PFSK-1 (cell line): Measurements from ENCODE around the gene KRTAP3-1.

Experiments
- FOXP2 ChIP-seq: optimal IDR thresholded peaks from 2 replicates; pipeline ENCODE3; 2011; ENCODE audit warnings: borderline replicate concordance, control low read depth, inconsistent platforms; ENCODE audit not compliant: insufficient read depth; ENCODE audit errors: extremely low read length, extremely low read depth
- POLR2AphosphoS5 ChIP-seq: IDR thresholded peaks from 2 replicates; pipeline ENCODE4 v1.6.1; 2012; ENCODE audit warnings: low read depth, mild to moderate bottlenecking, control low read depth, low read length, moderate library complexity
- REST ChIP-seq, 2 experiments: IDR thresholded peaks; 2 replicates each; pipeline versions ENCODE4 v1.6.1 to v1.8.0; 2011 to 2012; ENCODE audit warnings: low read depth in 2 of 2, low read length in 2 of 2, control low read depth in 1 of 2, inconsistent platforms in 1 of 2, mild to moderate bottlenecking in 1 of 2, moderate library complexity in 1 of 2; ENCODE audit not compliant: insufficient read depth in 1 of 2
- SIN3A ChIP-seq: IDR thresholded peaks from 2 replicates; pipeline ENCODE4 v1.6.1; 2012; ENCODE audit warnings: mild to moderate bottlenecking, low read length, moderate library complexity, borderline replicate concordance; ENCODE audit not compliant: insufficient read depth
- TAF1 ChIP-seq: IDR thresholded peaks from 2 replicates; pipeline ENCODE4 v1.6.1; 2012; ENCODE audit warnings: low read length, control low read depth, borderline replicate concordance; ENCODE audit not compliant: insufficient read depth

KRTAP3-1 gene

GRCh38 chr17:41026715-41027471, 18.0 kb upstream of the KRTAP3-1 start, which contains the start of gene KRTAP1-5:
KRTAP1-5 (minus strand) TSS chr17:41027208; CDS start chr17:41027155, 53 bp downstream.
- TF ChIP-seq FOXP2: no peak
- no peak for TF ChIP-seq TAF1
- TF ChIP-seq SIN3A: no peak
- TF ChIP-seq REST (IDR thresholded peaks at IDR 0.05; ENCODE audit: insufficient read depth in 1 of 2, low read depth in 2 of 2, low read length in 2 of 2): no peak

GRCh38 chr17:41024697-41025096, 15.8 kb upstream of the KRTAP3-1 start:
- TF ChIP-seq POLR2AphosphoS5 (no peak), SIN3A (no peak)

GRCh38 chr17:41020336-41020735, 11.4 kb upstream of the KRTAP3-1 start:
- no peak for TF ChIP-seq SIN3A
- TF ChIP-seq REST (IDR thresholded peaks at IDR 0.05; ENCODE audit: insufficient read depth in 1 of 2, low read depth in 2 of 2, low read length in 2 of 2): no peak
- TF ChIP-seq POLR2AphosphoS5: no peak
- no peak for TF ChIP-seq TAF1
- no peak for TF ChIP-seq FOXP2

GRCh38 chr17:41019415-41019814, 10.5 kb upstream of the KRTAP3-1 start:
- no peak for TF ChIP-seq TAF1
- no peak for TF ChIP-seq FOXP2
- no peak for TF ChIP-seq SIN3A
- TF ChIP-seq POLR2AphosphoS5: no peak
- TF ChIP-seq REST (IDR thresholded peaks at IDR 0.05; ENCODE audit: insufficient read depth in 1 of 2, low read depth in 2 of 2, low read length in 2 of 2): no peak

GRCh38 chr17:41018541-41018940, 9.6 kb upstream of the KRTAP3-1 start:
- TF ChIP-seq FOXP2 (no peak), REST (IDR thresholded peaks at IDR 0.05; ENCODE audit: insufficient read depth in 1 of 2, low read depth in 2 of 2, low read length in 2 of 2) (no peak), TAF1 (no peak), SIN3A (no peak), POLR2AphosphoS5 (no peak)
